CD4-positive, alpha-beta T cell treated with Interleukin-6 for 4 hours (primary cell): ENCODE results near the gene MRRF.
A peak's percentile ranks its signal among the peaks of the same experiment; 100 is the strongest.

Experiments used
- DNase-seq: peaks from one replicate; pipeline ENCODE4 v3.0.0-alpha.2; 2020; ENCODE audit warnings: mixed read lengths

The MRRF gene, protein sequence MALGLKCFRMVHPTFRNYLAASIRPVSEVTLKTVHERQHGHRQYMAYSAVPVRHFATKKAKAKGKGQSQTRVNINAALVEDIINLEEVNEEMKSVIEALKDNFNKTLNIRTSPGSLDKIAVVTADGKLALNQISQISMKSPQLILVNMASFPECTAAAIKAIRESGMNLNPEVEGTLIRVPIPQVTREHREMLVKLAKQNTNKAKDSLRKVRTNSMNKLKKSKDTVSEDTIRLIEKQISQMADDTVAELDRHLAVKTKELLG

DNA sequence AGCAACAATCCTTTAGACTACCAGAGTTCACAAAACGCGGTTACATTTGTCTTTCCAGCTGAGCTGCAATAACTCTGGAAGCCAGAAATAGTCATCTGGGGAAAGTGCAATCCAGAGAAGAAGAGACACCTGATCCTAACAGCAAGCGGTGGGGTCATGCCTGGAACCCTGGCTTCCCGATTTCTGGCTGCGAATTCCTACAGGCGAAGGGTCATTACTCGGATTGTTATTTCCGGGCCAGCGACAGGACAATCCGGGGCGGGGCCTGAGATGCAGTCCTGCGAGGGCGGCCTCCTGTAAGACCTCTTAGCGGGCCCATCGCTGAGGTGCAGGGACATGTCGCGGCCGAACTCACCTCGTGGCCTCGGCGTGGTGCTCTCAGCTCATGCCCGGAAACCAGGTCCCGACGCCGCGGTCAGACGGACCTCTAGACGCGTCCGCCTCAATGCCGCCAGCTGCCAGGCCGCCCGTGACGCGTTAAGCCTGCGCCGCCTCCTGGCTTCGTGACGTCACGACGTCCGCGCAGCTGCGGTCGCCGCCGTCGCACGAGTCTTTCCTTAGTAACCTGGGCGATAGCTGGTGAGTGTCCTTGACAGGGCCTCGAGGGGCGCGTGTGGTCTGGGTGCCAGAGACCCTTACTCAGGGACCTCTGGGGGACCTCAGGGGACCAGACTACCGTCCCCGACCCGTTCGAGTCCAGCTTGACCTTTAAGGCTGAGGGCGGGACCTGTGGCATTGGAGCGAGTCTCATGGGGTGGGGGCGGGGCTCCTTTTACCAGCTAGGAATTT is at the start of gene MRRF, which contains the start of gene RBM18:
Gene MRRF (plus strand): TSS at position 523 of the 789 bp plus-strand sequence. CDS start 6,010 bp downstream, outside the sequence.
Gene RBM18 (minus strand): TSS at position 481 of the 789 bp plus-strand sequence. CDS start 3,348 bp downstream, outside the sequence.
- DNase-seq, result peak; percentile 86

DNA sequence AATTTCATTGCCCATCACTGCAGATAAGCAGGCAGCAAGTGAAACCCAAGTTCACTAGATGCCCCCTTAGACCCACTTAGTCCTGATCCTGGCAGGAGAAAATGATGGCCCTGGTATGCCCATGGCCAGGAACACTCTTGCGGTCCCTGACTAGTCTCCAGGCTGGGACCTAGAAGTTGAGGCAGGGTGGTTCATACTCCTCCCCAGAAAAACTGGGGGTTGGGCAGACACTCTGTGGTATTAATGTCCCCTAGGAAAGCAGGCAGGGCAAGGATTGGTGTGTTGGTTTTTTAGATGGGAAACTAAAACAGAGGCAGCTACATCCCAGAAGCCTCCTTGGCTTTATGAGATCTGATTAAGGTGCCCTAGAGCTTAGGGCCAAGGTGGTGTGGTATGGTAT is 49.0 kb upstream of the MRRF start:
- DNase-seq, result no peak

DNA sequence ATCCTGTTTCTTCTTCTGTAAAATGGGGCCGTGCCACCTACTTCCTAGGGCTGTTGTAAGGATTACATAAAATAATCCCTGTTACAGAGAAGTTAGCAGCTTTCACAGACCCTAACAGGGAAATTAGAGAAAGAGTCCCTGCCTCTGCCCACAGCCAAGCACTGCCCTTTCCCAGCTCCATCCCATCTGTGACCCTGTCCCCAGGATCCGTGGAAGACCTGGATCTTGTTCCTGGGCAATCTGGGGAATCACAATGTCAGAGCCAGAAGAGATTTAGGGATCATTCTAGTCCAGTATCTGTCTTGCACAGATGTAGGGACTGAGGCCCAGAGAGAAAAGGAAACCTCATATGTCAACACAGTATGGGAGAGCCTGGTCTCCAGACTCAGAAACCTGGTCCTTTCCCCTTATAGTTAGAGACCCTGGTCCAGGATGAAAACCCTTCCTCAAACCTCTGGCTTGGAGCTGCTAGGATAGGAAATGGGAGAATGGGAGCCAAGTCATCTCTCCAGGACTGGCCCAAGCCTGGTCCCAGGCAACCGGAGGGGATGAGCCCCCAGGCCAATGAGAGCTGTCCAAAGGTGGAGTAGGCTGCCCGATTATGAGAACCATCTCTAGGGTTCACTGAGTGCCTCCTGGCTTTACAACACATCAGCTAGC is 48.4 kb upstream of the MRRF start:
- no peak for DNase-seq

DNA sequence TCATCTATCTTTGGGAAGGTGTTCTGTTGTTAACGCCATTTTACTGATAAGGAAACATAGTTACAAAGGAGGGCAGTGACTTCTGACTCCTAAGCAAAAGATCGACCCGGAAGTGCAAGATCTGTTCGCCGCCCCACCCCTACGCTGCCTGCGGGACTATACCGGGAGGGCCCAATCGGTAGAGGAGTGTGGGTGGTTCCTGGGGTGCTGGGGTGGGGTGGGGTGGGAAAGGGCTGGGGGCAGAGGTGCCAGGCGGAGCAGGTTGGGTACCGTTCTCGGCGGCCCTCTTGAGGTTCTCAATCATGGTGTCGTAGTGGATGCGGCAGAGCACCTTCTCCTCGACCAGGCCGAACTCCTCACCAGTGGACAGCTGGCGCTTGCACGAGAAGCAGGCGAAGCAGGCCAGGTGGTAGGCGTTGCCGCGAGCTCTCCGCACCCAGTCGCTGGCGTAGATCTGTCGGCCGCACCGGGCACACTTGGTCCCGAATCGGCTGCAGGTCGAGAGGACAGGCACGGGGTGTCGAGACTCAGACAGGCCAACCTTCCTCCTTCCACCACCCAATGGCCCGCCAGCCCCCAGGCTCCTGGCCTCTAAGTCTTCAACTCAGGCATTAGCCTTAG is 47.8 kb upstream of the MRRF start:
- no peak for DNase-seq

DNA sequence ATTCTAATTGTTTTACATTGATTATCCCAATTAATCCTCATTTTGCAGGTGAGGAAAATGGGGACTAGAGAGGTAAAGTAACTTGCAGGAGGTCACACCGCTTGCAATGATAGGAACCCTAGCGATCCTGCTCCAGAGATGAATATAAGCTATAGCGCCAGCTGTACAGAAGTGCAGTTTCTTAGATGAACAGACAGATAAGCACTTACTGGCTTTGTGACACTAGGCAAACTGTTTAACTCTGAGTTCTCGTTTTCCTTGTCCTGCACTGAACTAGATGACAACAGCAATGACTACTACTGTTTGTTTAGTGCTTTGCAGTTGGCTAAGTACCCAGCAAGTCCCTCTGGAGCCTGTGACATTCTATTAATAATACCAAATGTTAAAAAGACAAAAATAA is 47.0 kb upstream of the MRRF start:
- DNase-seq, result no peak

DNA sequence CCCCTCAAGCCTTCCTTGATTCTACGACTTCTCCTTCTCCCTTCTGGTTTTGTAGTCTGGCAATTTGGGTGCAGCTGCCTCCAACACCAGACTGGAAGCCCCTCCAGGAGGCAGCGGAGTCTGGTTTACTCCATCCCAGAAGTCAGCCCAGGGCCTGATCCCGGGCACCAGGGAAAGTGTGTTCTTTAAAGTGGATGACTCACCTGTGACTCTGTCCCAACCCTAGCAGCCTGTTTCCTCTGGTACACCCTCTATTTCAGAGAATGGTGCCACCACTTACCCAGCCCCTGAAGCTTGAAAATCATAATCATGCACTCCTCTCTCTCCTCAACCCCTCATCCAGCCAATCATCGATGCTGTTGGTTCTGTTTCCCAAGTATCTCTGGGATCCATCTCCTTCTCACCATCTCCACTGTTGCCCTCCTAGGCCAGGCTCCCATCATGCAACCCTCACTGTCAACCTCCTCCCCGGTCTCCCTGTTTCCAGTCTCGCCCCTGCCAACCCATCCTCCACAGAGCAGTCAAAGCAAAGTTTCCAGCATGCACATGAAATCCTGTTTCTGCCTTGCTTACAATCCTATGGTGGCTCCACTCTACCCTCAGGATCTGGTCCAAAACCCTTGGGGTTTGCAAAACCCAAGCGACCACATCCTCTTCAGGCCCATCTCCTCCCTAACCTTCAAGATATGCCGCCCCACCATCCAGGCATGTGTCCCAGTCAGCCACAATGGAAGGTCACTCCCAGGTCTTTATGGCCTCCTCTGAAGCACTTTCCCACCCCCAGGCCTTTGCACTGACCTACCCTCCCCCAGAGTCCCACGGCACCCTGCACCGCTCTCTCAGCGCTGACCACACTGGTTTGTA is 46.4 kb upstream of the MRRF start:
- no peak for DNase-seq

DNA sequence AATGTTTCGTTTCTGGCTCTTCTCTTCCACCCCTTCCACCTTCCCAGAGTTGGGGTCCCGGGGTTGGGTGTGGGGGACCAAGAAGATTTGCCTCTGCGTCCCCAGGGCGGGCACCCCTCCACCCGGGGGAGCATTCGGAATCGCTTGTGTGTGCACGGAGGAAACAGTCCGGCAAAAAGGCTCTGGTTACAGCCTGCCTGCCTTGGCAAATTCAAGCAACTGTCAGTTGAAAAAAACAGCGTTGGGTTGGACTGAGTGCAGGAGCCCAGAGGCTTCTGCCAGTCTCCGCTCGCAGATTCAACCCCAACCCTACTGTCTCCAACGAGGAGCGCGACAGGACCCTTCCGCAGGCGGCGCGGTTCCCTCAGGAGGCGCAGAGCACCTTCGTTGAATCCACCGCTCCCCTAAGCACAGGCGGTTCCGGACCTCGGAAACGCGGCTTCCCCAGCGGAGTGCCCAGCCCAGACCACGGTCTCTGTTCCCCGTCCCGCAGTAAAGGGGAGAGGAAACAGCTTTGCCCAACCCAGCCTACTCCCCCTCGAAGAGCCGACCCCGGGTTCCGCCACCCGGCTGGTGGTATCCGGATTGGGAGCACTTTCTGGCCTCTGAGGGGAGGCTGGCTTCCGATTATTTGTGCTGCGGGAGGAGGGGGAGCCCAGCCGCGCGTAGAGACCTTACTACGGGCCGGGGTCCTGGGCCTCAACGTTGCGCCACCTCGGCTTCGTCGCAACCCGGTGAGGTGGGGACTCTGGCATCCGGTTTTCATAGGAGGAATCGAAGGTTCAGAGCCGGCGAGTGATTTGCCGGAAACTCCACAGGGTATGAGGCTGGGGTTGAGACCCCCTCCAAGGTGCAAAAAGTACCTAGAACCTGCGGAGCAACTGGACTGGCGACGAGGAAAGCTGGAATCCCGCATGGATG is 45.5 kb upstream of the MRRF start:
- DNase-seq, result no peak

DNA sequence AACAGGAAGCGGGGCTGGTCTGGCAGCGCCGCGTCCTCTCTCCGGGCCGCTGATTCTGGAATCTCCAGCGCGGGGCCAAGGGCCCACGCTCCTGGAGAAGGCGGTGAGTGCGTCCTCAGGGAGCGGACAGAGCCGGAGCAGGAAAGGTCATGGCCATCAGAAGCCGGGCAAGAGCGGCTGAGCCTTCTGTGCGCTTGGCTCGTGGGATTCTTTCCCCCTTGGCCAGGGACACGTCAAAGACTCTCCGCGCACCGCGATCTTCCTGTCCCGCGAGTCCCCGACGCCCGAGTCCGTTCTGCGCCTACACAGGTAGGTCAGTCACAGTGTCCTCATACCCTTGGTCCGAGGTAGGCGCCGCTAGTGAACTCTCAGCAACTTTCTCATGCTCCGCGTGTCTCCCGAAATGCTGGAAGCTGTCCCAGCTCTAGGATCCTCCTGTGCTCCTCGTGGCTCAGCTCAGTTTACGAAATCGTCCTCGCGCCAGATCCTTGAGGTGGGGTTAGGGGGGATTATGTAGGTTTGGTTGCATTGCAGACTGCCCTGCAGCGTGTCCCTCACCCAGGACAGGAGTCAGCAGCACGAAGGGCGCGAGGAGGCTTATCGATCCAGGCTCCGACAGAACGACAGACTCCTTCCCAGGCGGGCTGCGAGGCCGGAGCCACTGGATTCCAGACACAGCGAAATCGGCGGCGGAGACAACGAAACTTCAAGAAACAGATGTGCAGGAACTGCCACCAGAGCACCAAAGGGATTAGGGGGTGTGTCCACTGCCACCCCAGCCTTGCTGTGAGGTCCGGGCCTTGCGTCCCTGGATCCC is 44.6 kb upstream of the MRRF start:
- no peak for DNase-seq

DNA sequence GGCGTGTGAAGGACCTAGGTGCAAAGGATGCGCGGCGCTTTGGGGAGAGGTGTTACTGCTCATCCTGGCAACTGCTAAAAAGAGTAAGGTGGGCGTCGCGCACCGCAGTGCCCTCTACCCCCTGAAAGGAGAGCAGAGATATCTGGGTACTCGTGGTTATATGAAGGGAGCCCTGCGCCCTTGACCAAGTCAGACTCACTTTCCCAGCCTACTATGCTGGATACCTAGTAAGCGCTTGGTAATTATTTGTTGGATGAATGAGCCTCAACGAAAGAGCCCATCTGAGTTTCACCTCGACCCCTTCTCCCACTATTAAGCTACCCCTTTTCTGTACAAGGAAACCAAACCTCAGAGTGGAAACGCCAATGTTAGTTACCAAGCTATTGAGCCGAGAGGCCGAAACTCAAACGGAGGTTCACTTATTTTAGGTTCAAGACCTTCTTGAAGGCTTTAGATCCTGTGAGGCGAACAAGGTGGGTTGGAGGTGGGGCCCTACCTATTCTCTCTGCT is 44.0 kb upstream of the MRRF start:
- DNase-seq, result no peak

DNA sequence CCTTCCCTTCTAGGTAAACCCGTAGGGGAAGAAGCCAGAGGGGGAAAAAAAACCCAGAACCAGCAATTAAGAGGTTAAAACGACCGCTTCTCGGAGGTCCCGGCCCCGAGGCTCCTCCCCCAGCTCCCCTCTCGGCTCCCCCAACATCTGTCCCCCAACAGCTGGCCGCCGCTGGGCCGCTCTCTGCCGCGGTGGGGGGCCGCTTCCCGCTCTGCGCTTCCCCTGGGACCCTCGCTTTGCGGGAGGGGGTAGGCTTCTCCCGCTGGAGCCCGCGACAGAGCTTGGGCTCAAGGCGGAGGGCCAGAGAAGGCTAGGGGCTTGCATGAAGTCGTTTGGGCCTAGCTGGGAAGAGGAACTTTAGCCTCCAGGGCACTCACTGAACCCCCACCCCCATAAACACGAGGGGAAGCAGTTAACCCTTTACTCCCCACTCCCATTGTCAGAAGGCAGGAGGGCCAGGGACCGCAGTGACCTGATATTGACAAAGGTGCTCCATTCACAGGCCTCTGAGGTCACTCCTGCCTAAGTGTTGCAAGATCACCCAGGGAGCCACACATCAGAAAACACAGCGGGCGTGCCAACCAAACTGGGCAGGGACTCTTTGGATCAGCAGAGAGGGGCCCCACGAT is 43.4 kb upstream of the MRRF start:
- no peak for DNase-seq

DNA sequence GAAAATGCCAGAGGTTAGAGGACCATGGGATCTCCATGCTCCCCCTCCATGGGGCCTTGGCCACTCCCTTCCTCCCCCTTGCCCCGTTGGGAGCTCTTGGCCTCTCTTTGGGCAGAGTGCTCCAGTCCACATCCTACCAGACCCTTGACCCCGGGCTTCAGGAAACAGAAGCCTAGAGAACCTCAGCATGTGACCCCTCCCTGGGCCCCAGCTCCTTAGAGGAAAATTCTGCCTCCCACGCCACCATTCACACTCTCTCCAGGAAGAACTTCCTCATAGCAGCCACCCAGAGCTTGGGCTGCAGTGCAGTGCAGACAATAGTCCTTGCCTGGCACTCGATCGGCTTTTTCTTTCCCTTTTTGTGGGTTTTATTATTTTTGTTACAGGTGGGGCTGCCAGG is 41.9 kb upstream of the MRRF start:
- no peak for DNase-seq

DNA sequence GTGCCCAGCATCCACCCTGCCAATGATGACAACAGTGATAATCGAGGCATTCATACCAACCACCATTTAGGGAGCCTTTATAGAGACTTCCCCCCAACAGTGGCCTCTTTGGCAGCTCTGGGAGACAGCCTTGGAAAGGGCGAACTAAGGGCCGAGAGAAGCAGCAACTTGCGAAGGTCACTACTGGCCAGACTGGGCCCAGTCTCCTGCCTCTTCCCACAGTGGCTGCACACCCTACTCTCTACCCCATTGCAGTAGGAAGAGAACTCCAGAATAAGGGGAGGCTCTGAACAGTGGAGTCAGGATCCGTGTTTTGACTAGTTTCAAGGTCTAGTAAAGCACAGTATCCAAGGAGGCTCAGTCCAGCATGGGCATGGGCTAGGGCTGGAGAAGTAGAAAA is 41.2 kb upstream of the MRRF start:
- DNase-seq, result no peak

DNA sequence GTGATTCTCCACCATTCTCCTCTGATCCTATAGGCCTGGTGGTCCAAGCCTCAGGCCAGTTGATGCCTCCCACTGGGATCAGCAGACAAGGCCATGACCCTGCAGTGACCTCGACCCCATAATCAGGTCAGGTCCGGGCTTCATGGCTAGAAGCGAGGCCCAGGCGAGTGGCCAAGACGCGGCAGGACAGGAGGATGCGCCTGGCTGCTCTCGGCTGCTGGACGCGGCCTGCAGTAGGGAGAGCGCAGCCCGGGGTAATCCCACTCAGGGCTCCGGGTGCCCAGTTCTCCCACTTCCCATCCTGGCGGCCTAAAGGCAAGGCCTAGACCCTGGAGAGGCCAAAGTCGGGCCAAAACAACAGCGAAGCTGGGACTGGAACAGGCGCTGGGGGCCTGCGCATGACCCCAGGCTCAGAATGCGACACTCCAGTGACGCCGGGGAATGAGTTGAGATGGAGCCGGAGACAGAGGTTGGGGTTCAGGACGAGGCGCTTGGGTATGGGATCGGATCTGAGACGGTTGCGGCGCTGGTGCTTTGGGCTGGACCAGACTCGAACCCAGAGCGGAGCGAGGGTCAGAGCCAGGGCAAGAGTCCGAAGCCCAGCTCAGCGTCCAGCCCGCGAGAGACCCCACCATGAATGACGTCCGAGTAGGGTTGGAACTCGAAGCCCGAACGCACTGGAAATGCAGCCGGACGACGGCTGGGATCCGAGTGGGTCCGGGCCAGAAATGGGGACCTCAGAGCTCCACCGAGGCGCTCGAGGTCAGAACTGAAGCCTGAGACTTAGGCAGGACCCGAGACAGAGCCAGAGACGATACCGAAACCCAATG is 39.2 kb upstream of the MRRF start:
- DNase-seq, result no peak

DNA sequence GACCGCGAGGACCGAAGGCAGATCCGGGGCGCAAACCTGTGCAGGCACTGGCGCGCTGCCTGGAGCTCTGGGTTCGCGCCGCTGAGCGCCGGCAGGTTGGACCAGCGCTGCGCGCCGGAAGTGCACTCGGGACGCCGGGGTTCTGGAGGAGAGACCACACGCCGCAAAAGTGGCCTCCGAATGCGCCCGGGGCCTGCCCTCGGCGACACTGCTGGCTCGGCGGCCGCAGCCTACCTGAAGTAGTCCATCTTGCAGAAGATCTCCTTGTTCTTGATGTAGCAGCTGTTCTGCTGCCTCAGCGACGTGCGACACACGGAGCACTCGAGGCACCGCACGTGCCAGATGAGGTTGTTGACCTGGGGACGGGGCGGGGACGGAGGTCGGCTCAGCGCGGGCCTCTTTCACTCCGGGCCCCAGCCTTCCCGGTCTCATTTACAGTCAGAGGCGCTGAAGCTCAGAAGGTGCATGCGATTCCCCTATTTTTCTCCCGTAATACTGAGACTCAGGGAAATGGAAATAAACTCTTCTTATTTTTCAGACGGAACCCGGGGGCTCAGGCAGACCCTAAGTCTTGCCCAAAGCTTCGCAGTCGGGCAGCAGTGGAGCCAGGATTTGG is 38.4 kb upstream of the MRRF start:
- no peak for DNase-seq

DNA sequence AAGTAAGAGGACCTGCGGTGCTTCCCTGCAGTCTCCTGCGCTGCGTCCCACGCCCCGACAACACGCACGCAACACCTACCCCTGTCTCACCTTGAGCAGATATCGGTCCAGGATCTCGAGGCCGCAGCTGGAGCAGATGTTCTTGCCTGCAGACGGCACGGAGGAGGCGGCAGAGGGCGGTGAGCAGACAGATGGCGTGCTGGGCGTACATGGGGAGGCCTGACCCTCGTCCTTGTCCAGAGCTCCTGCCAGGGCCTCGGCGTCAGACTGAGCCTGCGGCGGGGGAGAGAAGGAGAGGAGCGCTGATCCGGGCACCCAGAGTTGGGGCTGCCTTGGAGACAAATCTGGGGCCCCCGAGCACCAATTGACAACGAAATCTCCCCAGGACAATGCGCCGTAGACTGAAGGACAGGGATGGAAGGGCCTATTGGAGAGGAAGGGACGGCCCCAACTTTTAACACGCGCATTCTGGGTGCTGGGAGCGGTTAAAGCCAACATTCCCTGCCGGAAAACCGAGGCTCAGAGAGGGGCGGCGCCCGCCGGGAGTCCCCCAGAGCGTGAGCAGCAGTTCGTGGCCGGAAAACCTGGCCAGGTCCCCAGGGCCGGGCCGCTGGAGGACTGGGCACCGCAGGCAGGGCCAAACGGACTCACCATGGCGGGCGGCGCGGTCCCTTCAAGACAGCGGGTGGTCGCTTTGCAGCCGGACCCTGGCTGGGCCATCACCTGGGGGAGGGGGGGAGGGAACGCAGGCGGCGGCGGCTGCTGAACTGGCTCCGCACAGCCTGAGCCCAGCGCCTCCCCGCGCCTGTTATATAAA is 37.7 kb upstream of the MRRF start:
- DNase-seq, result no peak

DNA sequence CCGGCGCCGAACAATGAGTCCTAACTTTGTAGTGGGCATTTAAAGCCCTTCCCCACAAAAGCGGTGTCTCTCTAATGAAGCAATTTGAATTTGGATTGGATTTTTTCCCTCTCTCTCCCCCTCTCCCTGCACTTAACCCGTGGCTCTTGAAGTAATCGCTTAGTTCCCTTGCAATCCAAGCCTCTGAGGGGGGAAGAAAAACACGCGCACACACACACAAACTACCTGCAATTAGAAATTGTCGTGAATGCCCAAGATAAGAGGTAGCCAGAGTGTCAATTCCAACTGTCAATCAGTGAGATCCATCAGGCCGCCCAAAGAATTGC is 37.1 kb upstream of the MRRF start:
- DNase-seq, result no peak

DNA sequence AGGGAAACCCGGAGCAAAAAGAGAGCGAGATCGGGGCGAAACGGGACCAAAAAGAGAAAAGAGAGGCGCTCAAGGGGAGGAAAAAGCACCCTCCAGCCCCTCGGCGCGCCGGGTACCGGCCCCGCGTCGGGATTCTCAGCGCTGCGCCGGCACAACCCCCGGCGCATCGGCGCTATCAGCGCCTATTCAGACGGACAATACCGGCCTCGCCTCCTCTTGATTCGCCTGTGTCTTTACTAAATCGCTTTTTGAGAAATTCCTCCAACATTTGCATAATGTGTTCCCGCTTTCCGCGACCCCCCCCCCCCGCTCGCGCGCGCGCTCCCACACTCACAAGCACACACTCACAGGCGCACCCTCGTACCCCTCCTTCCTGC is 36.5 kb upstream of the MRRF start:
- DNase-seq, result no peak
